K562 (cell line): Measurements from ENCODE around the gene PXMP2. TPM values are rescaled to one million over a fixed set of nuclear protein-coding genes. Genes with fewer than 3 reads are reported as not detected.
A peak's percentile ranks its signal among the peaks of the same experiment; 100 is the strongest.

Experiments
- ATAC-seq: fragments of 200-7000 bp; cut with Tn5 transposase; 3 replicates; pipeline ENCODE4 v1.9.1; 2020; ENCODE audit warnings: moderate library complexity
- BruUV-seq: library from RNA; stranded (reverse); fragments of 400-500 nt; replicated peaks from 2 replicates; lab custom pipeline; 2021; lab: Mats Ljungman, UMichigan
- CTCF ChIA-PET: fragments of 300-600 bp; formaldehyde crosslinking; extraction: SDS; loops from one replicate; lab custom pipeline; 2021; ENCODE audit warnings: low intra/inter-chr PET ratio; lab: Yijun Ruan, JAX
- POLR2A ChIA-PET: fragments of 300-600, 350-650 bp; sonication (Branson Sonifier 250); formaldehyde crosslinking; extraction: SDS; loops from one replicate; lab custom pipeline; 2021; ENCODE audit warnings: antibody characterized with exemption, inconsistent platforms; lab: Yijun Ruan, JAX
- DNase-seq, 4 experiments: peaks; one replicate each; pipeline versions ENCODE4 v3.0.0 to v3.0.0-alpha.2; 2011 to 2018; ENCODE audit warnings: low spot score in 3 of 4, mixed read lengths in 3 of 4; ENCODE audit errors: extremely low read depth in 1 of 4
- FAIRE-seq: peaks from 2 replicates; lab custom pipeline; 2011; peaks lifted over from hg19 to GRCh38; lab: Jason Lieb, UNC
- H2AFZ ChIP-seq: 2 replicates; pipeline ENCODE4 v1.6.0; 2011; ENCODE audit warnings: low read depth, low read length, control low read depth, inconsistent platforms
- H3K27ac ChIP-seq: fragments of 200-600 bp; 3 replicates; pipeline ENCODE4 v1.8.0; 2011; ENCODE audit warnings: low read depth, mild to moderate bottlenecking, control low read depth, inconsistent platforms, low read length, moderate library complexity, mixed read lengths; ENCODE audit errors: extremely low read depth
- H3K27me3 ChIP-seq, 2 experiments: fragments of 300-600 bp in 1 of 2; 2 replicates in 1 of 2; 3 replicates in 1 of 2; pipeline versions ENCODE4 v1.6.0 to v1.8.0; 2011; ENCODE audit warnings: inconsistent platforms in 2 of 2, low read length in 2 of 2, mild to moderate bottlenecking in 1 of 2, mixed read lengths in 1 of 2, moderate library complexity in 1 of 2; ENCODE audit not compliant: control insufficient read depth in 2 of 2, insufficient read depth in 2 of 2
- H3K36me3 ChIP-seq: fragments of 300-600 bp; 3 replicates; pipeline ENCODE4 v1.8.0; 2011; ENCODE audit warnings: mild to moderate bottlenecking, low read length, inconsistent platforms; ENCODE audit not compliant: control insufficient read depth, insufficient read depth
- H3K4me1 ChIP-seq, 2 experiments: fragments of 200-600 bp in 1 of 2; replicated peaks in 1 of 2; 2 replicates in 1 of 2; 3 replicates in 1 of 2; pipeline versions ENCODE4 v1.5.1 to v1.8.0; 2011; ENCODE audit warnings: inconsistent platforms in 2 of 2, low read length in 2 of 2, mild to moderate bottlenecking in 1 of 2, mixed read lengths in 1 of 2, moderate library complexity in 1 of 2; ENCODE audit not compliant: control insufficient read depth in 2 of 2, insufficient read depth in 2 of 2
- H3K4me2 ChIP-seq: 2 replicates; pipeline ENCODE4 v1.6.1; 2011; ENCODE audit warnings: low read length, control low read depth, inconsistent platforms, mixed read lengths; ENCODE audit not compliant: insufficient read depth
- H3K4me3 ChIP-seq: fragments of 200-600 bp; sonication (generic), shearing (Covaris generic); 2 replicates; pipeline ENCODE4 v1.5.1; 2016; ENCODE audit warnings: control low read depth, inconsistent platforms
- H3K79me2 ChIP-seq: fragments of 200-600 bp; 3 replicates; pipeline ENCODE4 v1.8.0; 2011; ENCODE audit warnings: low read length, inconsistent platforms; ENCODE audit not compliant: control insufficient read depth, insufficient read depth
- H3K9ac ChIP-seq, 2 experiments: 2 replicates each; pipeline versions ENCODE4 v1.6.0 to v1.6.1; 2011; ENCODE audit warnings: low read depth in 2 of 2, low read length in 2 of 2, control low read depth in 1 of 2, inconsistent platforms in 1 of 2, mild to moderate bottlenecking in 1 of 2, mixed read lengths in 1 of 2; ENCODE audit not compliant: insufficient read depth in 1 of 2
- H3K9me1 ChIP-seq: one replicate; pipeline ENCODE4 v1.6.0; 2011; ENCODE audit warnings: inconsistent platforms, mild to moderate bottlenecking, low read length, moderate library complexity; ENCODE audit not compliant: control insufficient read depth, insufficient read depth
- H3K9me3 ChIP-seq: replicated peaks from 2 replicates; pipeline ENCODE4 v1.5.1; 2011; ENCODE audit warnings: low read depth, low read length, inconsistent platforms; ENCODE audit not compliant: control insufficient read depth, insufficient read depth
- H4K20me1 ChIP-seq: replicated peaks from 2 replicates; pipeline ENCODE4 v1.6.1; 2011; ENCODE audit warnings: low read length, inconsistent platforms, mixed read lengths; ENCODE audit not compliant: control insufficient read depth, insufficient read depth
- MBD2 ChIP-seq: sonication (generic); IDR thresholded peaks from 2 replicates; pipeline ENCODE4 v1.6.1; 2016; ENCODE audit warnings: low read depth, borderline replicate concordance
- MEIS2 ChIP-seq: fragments of 450-650 bp; IDR thresholded peaks from 2 replicates; pipeline ENCODE4 v1.6.1; 2014; ENCODE audit warnings: mild to moderate bottlenecking; ENCODE audit not compliant: partially characterized antibody
- PCBP2 ChIP-seq: fragments of 200-400 bp; formaldehyde crosslinking; IDR thresholded peaks from 2 replicates; pipeline ENCODE4 v1.6.1; 2018; ENCODE audit warnings: low read length, low read depth, mild to moderate bottlenecking, moderate library complexity; ENCODE audit not compliant: poor library complexity, severe bottlenecking
- POLR2A ChIP-seq: fragments of 450-650 bp; conservative IDR thresholded peaks from 2 replicates; pipeline ENCODE4 v1.6.1; 2016
- POLR2G ChIP-seq: fragments of 200-400 bp; formaldehyde crosslinking; IDR thresholded peaks from 2 replicates; pipeline ENCODE4 v1.6.1; 2017; ENCODE audit warnings: low read depth, mild to moderate bottlenecking, antibody characterized with exemption, low read length, moderate library complexity
- POU5F1 ChIP-seq: fragments of 150-350 bp; IDR thresholded peaks from 2 replicates; pipeline ENCODE4 v1.6.1; 2014; ENCODE audit warnings: borderline replicate concordance, low read length, low read depth, mild to moderate bottlenecking; ENCODE audit not compliant: partially characterized antibody
- RBFOX2 ChIP-seq: fragments of 200-400 bp; formaldehyde crosslinking; IDR thresholded peaks from 2 replicates; pipeline ENCODE4 v1.6.1; 2017; ENCODE audit warnings: low read depth, mild to moderate bottlenecking, low read length, moderate library complexity
- TCF3 ChIP-seq: sonication (generic); formaldehyde crosslinking; IDR thresholded peaks from 2 replicates; pipeline ENCODE4 v1.4.0; 2020; ENCODE audit warnings: mild to moderate bottlenecking, missing genetic modification reagents
- ZBTB26 ChIP-seq: fragments of 450-650 bp; formaldehyde crosslinking; IDR thresholded peaks from 2 replicates; pipeline ENCODE4 v1.4.0; 2022; ENCODE audit warnings: missing genetic modification characterization
- ZFP36 ChIP-seq: fragments of 150-350 bp; IDR thresholded peaks from 2 replicates; pipeline ENCODE4 v1.6.1; 2018; ENCODE audit warnings: low read length, low read depth; ENCODE audit not compliant: partially characterized antibody
- ZNF398 ChIP-seq: fragments of 250-450 bp; sonication (Bioruptor Pico); IDR thresholded peaks from 2 replicates; pipeline ENCODE4 v1.8.0; 2021; ENCODE audit warnings: moderate library complexity, mild to moderate bottlenecking, inconsistent platforms
- ZSCAN32 ChIP-seq: fragments of 450-650 bp; formaldehyde crosslinking; IDR thresholded peaks from 2 replicates; pipeline ENCODE4 v1.4.0; 2020; ENCODE audit warnings: mild to moderate bottlenecking, moderate library complexity
- WGBS: fragments of 100-300 bp; shearing (Covaris generic); methylation state at CpG from one replicate; pipeline ENCODE4 v1.1.6; 2016; ENCODE audit warnings: low coverage, mixed read lengths; ENCODE audit not compliant: insufficient coverage; ENCODE audit errors: missing lambda C conversion rate; 5-methylcytosine and 5-hydroxymethylcytosine counted together
- in situ Hi-C: fragments of 300-500 bp; cut with MboI; formaldehyde crosslinking; loops from 4 replicates; pipeline ENCODE4 v1.15.0; 2018; ENCODE audit warnings: inconsistent platforms, mixed read lengths
- intact Hi-C: fragments of 100-400 bp; cut with micrococcal nuclease; formaldehyde crosslinking; loops from 2 replicates; pipeline ENCODE4 v1.14.2; 2022
- polyA plus RNA-seq, 8 experiments: library from polyadenylated mRNA; depleted of rRNA in 4 of 8; stranded (reverse) in 5 of 8; unstranded in 3 of 8; fragments of >200 nt; fragmentation: Nextera tagmentation in 2 of 8; fragmentation: Illumina TruSeq in 1 of 8; extraction: Ambion mirVana in 2 of 8; extraction: Trizol in 1 of 8; gene quantifications; 2 replicates each; pipeline versions ENCODE4 v1.2.1 to v1.2.3, GENCODE V29; 2011 to 2014; ENCODE audit warnings: inconsistent platforms in 1 of 8, missing spikeins in 1 of 8
- total RNA-seq, 7 experiments: library from RNA; depleted of rRNA in 6 of 7; stranded (reverse); fragments of >200 nt in 6 of 7; fragmentation: Illumina TruSeq in 2 of 7; extraction: Trizol in 2 of 7; gene quantifications; 2 replicates each; pipeline versions ENCODE4 v1.2.1 to v1.2.3, GENCODE V29; 2011 to 2021; ENCODE audit warnings: low replicate concordance in 1 of 7

The PXMP2 gene
- total and polyA plus RNA-seq, 9 of the 15 experiments (the other 6 are each of a cell fraction or from before 2014, with no cell fraction given) = 3.0 to 66.1 (median 44.7) TPM

- TF ChIP-seq MEIS2 (no peak), MBD2 (no peak)
- TF ChIP-seq, all 486 proteins: peak for 0
Observed at GRCh38 chr12:132719954-132720324, 32.6 kb downstream of the PXMP2 start (continued).

- H3K27me3 ChIP-seq = no peaks in the 10 kb centered on the region
- CTCF ChIA-PET = no interaction called here
- peaks cover 0 to 18% of the 10 kb centered on the region in 2 experiments; a peak in 3 of 5 replicates for H3K4me1 ChIP-seq
- no peaks in the 10 kb centered on the region for H3K9me3 ChIP-seq
- H3K27ac ChIP-seq = no peak overlapping the region
- no peaks in the 10 kb centered on the region; the same call in 2 of the 3 replicates for H3K79me2 ChIP-seq
- no peak overlapping the region for H3K4me3 ChIP-seq
- H3K4me2 ChIP-seq = no peak overlapping the region
- no peak for TF ChIP-seq ZFP36
- peak; percentile 34; the same call in 1 of the 2 replicates for TF ChIP-seq POLR2G
- TF ChIP-seq RBFOX2 = 0 out of 2 replicates have a peak, but pooled peaks have one; percentile 14
- no peak for TF ChIP-seq ZNF398 (CRISPR knock-in tag)
- no peak for TF ChIP-seq ZBTB26 (CRISPR knock-in tag)
- no peak for TF ChIP-seq POU5F1
- no peak for TF ChIP-seq TCF3 (CRISPR knock-in tag)
- TF ChIP-seq PCBP2 = no peak
- TF ChIP-seq ZSCAN32 (CRISPR knock-in tag) = no peak
- TF ChIP-seq POLR2A = peak; percentile 39; the same call in 1 of the 2 replicates
- ATAC-seq (no peak), DNase-seq (no peak), FAIRE-seq (no peak)
- POLR2A ChIA-PET = interaction anchor here (0.7 to 1.2 kb wide), 3 partner anchors 9 to 14 kb away, joined by 3 to 4 read pairs (median 3); no protein-coding TSS in a partner anchor
- no peaks in the 10 kb centered on the region; the same call in 1 of the 2 replicates for H4K20me1 ChIP-seq
- TSS peak; percentile 56 for BruUV-seq
- H3K9me1 ChIP-seq = peaks cover 5% of the 10 kb centered on the region
- no peak overlapping the region for H2AFZ ChIP-seq
- no peak overlapping the region for H3K9ac ChIP-seq
- peaks cover 90% of the 10 kb centered on the region for H3K36me3 ChIP-seq
- in situ Hi-C loops (no loop called here), intact Hi-C loops (no loop called here)
- WGBS = 97% methylated on average over 13 of the region's 25 CpGs
Observed at GRCh38 chr12:132720606-132721345, 33.4 kb downstream of the PXMP2 start.
